RWPE1 (cell line): ENCODE results near the gene PRXL2B.

ENCODE experiments used
- CTCF ChIA-PET: fragments of 350-600 bp; sonication (Branson Sonifier 250); formaldehyde crosslinking; extraction: SDS; loops from one replicate; lab custom pipeline; 2021; lab: Yijun Ruan, JAX
- POLR2A ChIA-PET: fragments of 400-600 bp; formaldehyde crosslinking; extraction: SDS; loops from one replicate; lab custom pipeline; 2020; ENCODE audit warnings: antibody characterized with exemption; ENCODE audit not compliant: low non-redundant PET; lab: Yijun Ruan, JAX
- DNase-seq: peaks from one replicate; pipeline ENCODE4 v3.0.0; 2012; ENCODE audit warnings: low spot score
- H3K27ac ChIP-seq: fragments of 450-650 bp; 2 replicates; pipeline ENCODE4 v1.5.1; 2017
- TF ChIP-seq, protein P1 (sequence below): fragments of 450-650 bp; conservative IDR thresholded peaks from 2 replicates; pipeline ENCODE4 v1.5.1; 2017; ENCODE audit warnings: low read depth, mild to moderate bottlenecking

PRXL2B gene

DNA sequence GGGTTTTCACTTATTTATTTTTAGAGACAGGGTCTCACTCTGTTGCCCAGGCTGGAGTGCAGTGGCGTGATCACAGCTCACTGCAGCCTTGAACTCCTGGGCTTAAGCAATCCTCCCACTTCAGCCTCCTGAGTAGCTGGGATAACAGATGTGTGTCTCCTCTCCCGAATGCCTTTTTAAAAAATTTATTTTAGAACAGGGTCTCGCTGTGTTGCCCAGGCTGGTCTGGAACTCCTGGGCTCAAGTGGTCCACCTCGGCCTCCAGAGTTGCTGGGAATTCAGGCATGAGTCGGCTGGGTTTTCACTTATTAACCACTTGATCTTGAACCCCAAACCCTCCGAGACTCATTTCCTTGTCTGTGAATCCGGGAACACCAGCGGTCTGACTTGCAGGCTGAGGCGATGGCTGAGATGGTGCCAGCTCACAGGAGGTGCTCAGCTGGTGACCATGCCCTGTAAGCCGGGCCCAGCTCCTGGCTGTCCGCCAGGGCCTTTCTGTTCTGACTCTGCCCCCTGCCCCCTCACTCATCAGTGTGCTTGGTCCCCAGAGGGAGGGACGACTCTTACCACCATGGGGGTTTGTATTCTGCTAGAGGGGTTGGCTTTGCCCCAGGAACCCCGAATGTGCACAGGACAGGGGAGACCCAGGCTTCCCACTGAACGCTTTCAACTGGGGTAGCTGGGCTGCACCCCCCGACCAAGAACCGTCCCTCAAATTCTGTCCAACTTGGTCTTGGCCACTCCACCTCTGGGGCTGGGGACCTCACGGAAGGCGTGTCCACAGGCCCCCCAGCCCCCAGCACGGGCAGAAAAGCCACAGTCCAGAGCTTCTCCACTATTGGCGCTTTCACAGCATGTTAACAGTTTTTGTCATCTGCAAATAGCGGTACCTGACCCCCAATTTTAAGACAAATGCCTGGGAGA, 23.7 kb downstream of the PRXL2B start:
- ChIA-PET CTCF (no interaction called here), POLR2A (no interaction called here)
- DNase-seq, result no peak
- TF ChIP-seq, protein P1, sequence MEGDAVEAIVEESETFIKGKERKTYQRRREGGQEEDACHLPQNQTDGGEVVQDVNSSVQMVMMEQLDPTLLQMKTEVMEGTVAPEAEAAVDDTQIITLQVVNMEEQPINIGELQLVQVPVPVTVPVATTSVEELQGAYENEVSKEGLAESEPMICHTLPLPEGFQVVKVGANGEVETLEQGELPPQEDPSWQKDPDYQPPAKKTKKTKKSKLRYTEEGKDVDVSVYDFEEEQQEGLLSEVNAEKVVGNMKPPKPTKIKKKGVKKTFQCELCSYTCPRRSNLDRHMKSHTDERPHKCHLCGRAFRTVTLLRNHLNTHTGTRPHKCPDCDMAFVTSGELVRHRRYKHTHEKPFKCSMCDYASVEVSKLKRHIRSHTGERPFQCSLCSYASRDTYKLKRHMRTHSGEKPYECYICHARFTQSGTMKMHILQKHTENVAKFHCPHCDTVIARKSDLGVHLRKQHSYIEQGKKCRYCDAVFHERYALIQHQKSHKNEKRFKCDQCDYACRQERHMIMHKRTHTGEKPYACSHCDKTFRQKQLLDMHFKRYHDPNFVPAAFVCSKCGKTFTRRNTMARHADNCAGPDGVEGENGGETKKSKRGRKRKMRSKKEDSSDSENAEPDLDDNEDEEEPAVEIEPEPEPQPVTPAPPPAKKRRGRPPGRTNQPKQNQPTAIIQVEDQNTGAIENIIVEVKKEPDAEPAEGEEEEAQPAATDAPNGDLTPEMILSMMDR, result no peak
- H3K27ac ChIP-seq, result no peak overlapping the region

DNA sequence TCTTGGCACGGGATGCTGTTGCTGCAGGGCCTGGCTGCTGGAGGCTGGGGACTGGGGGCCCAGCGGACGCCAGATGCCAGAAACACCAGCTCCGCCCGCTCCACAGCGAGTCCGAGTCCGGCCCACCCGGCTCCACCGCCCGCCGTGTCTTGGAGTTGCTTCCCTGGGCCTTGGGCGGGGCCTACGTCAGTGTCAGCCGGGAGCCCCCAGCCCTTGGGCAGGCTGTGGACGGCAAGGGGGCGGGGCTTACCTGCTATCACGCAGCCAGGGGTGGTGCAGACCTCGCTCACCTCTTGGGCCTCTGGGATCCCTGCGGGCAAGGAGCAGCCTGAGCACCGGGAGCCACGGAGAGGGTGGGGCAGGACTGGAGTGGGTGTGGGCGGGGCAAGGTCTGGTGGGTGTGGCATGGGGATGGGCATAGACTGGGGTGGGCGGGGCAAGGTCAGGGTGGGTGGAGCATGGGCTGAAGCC, 24.5 kb downstream of the PRXL2B start:
- no peak overlapping the region for H3K27ac ChIP-seq
- TF ChIP-seq, protein P1, result no peak
- ChIA-PET CTCF (no interaction called here), POLR2A (no interaction called here)
- peak; percentile 70 for DNase-seq

DNA sequence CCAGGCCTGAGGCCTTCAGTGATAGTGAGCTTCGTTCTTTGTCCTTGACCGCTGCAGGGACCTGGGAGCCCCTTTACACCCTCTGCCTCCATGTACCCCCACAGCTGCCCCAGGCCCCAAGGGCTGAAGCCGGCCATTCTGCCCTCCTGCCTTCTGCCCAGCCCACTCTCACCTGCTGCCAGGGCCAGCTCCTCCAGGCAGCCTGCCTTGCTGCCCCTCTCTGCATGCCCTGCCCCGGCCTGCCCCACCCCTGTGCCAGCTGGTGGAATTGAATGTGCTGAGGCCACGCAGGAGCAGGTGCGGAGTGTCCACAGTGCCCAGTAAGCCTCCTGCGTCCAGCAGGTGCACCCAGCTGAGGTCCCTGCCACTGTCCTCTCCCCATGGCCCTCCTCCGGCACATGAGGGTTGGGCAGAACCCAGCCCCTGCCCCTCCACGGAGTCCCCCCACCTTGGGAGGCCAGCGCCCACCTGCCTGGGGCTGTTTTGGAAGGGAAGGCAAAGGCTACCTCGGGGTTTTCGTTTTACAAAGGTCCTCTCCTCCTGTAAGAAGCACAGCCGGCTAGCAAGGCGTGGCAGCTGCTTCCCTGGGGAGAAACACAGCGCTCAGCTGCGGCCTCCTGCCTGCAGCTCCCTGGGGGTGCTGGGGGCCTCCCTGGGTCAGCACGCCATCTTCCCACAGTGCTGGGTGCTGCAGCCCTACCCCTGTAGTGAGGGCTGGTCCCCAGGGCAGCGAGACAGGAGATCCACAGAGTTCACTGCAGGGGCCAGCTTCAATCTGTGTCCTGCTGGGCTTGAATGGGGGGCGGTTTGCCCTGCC, 25.3 kb downstream of the PRXL2B start:
- ChIA-PET CTCF (no interaction called here), POLR2A (no interaction called here)
- DNase-seq, result no peak

DNA sequence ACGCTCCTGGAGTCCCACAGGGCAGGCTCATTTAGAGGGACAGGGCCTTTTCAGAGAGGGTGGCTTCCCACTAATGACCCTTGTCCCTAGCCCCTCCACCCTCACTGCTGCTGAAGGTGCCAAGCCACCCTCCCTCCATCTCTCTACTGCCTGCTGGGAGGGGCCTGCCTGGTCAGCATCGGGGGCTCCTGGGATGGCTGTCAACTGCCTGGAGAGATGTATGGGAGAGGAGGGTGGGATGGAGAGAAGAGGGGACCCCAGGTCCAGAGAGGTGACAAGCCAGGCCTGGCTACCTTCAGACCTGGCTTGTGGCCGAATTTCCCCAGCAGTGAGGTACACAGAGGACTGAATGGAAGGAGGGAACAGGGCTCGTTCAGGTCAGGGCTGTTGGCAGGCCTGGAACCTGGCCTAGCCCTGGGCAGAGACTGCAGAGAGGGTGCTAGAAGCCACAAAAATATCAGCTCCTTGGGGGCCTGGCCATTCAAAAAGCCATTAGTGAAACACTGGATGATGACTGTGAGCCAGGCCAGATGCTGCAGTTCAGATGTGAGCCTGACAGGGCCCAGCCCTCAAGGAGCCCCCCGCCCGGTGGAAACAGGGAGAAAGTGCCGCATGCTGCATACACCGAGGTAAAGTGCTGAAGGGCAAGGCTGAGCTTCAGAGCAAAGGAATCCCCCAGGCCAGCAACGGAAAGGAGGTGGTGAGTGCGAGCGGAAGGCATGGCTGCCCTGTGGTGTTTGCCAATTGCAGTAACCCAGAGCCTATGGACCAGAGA, 26.2 kb downstream of the PRXL2B start:
- DNase-seq, result no peak
- POLR2A ChIA-PET, result no interaction called here
- TF ChIP-seq, protein P1, result no peak
- CTCF ChIA-PET, result interaction anchor here (0.6 to 0.7 kb wide), 2 partner anchors 52 to 196 kb away, joined by 3 to 4 read pairs; no protein-coding TSS in a partner anchor
- H3K27ac ChIP-seq, result no peak overlapping the region

More for the DNA sequence above, 25.3 kb downstream of the PRXL2B start:
- no peak overlapping the region for H3K27ac ChIP-seq
- TF ChIP-seq, protein P1, result no peak

DNA sequence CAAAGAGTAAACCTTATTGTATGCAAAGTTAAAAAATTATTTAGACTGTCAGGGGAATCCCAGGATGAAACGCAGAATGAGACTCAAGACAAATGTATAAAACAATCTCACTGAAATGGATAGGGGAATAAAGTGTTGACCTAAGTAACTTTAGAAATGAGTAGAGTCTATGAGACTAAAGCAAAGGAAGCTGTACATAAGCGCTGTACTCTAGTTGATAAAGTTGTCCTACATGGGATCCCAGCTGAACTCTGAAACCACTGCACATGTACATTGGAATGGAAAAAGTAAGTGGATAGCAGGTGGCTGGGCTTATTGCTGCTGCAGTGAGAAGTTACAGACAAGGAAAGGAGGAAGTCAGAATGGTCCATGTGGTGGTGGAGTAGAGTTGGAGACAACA, 27.6 kb downstream of the PRXL2B start:
- H3K27ac ChIP-seq, result no peak overlapping the region
- TF ChIP-seq, protein P1, result no peak
- DNase-seq, result no peak
- CTCF ChIA-PET, result no interaction called here
- POLR2A ChIA-PET, result no interaction called here

DNA sequence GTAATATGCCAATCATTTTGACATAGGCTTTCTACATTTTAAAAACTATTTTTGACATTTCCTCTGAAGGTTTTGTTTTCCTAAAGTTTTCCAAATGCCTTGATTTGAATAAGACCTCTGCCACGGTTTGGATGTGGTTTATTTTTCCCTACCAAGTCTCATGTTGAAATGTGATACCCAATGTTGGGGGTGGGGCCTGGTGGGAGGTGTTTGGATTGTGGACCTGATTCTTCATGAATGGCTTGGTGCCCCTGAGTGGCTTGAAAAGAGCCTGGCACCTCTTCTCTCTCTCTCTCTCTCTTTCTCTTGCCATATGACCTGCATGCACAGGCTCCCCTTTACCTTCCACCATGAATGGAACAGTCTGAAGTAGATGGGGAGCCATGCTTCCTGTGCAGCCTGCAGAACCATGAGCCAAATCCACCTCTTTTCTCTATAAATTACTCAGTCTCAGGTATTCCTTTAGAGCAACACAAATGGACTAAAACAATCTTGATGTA, 31.4 kb downstream of the PRXL2B start:
- POLR2A ChIA-PET, result no interaction called here
- H3K27ac ChIP-seq, result no peak overlapping the region
- TF ChIP-seq, protein P1, result no peak
- CTCF ChIA-PET, result no interaction called here
- no peak for DNase-seq
